Measurements from ENCODE around the gene CELSR1. TPM values are rescaled to one million over a fixed set of nuclear protein-coding genes. Genes with fewer than 3 reads are reported as not detected.

Gene CELSR1
- total RNA-seq, 2 experiments from 2014 or later, result 3.7 to 5.2 TPM

DNA sequence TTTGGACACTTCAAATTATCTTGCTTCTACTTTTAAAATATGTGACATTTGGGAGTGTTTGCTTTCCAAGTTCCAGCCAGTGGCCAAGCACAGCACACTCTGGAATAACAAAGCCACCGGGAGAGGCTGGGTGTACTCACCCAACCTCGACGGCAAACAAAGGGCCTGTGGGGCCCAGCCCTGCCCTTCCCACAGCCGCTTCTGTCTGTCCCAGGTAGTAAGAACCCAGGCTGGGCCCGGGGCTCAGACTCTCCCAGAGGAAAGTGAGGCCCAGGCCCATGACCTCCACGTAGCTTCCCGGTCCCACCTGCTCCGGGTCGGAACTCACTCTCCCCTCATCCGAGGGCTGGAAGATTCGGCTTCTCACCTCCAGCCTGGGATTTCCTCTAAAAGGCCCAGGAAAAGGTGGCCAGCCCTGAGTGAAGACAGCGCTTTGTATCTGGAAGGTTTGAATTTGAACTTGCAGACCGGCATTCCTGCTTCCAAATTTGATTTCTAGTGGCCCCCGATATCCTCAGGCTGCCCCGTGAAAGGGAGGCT is 93.5 kb downstream of the CELSR1 start:
- Histone ChIP-seq H3K4me3 (ENCODE audit: low read depth, low read length, poor library complexity, severe bottlenecking) (no peak overlapping the region), H3K4me1 (ENCODE audit: insufficient read depth, low read length, poor library complexity, severe bottlenecking) (peaks cover 21% of the 10 kb centered on the region), H3K36me3 (ENCODE audit: insufficient read depth, low read length) (no peaks in the 10 kb centered on the region), H4K20me1 (ENCODE audit: insufficient read depth, low read length) (no peaks in the 10 kb centered on the region), H3K9me2 (ENCODE audit: insufficient read depth, low read length) (no peaks in the 10 kb centered on the region), H3K27ac (ENCODE audit: low read depth, low read length, poor library complexity, severe bottlenecking) (no peak overlapping the region), H3K4me2 (ENCODE audit: low read length) (peak overlapping the region; percentile 23), H3K79me2 (ENCODE audit: insufficient read depth, low read depth, low read length) (no peaks in the 10 kb centered on the region), H3K9me3 (ENCODE audit: low read length) (no peaks in the 10 kb centered on the region), H2AFZ (ENCODE audit: low read length) (no peak overlapping the region)
- CTCF ChIA-PET (ENCODE audit: unreplicated experiment), result no interaction called here
- intact Hi-C loops (cut with micrococcal nuclease; ENCODE audit: unreplicated experiment), result no loop called here
- no TSS peak for BruUV-seq (replicated peaks)
- POLR2A ChIA-PET, result no interaction called here
- no peak for TF ChIP-seq CTCF (conservative IDR thresholded peaks at IDR 0.05; ENCODE audit: low read length)
- DNase-seq (ENCODE audit: low spot score), result no peak

DNA sequence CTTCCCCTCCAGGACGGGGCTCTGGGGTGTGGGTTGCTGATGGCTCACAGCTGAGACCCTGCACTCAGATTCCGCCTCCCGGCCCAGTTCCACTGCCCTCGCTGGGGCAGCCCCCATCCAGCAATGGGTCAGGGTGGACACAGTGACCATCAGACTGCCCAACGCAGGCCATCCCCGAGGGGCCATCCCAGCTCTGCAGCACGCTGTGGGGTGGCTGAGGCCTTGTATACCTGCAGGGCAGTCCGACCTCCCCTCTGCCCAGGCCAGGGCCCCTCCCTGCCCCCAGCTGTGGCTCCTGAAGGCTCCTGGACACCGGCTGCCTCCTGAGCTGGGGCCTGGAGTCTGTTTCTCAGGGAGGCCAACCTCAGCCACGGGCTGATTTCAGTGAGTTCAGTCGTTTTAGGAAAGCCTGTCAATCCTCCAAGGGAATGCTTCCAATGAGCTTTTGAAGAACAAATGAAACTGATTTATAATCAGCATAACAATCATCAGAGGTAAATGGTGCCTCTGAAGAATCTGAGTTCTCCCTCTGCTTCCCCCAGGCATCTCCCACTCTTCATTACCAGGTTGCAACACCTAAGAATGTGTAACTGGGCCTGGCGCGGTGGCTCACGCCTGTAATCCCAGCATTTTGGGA is 95.1 kb downstream of the CELSR1 start:
- ChIA-PET POLR2A (interaction anchor here (0.6 kb wide), 1 partner anchor 34 kb away, joined by 3 read pairs; no protein-coding TSS in a partner anchor), CTCF (ENCODE audit: unreplicated experiment) (no interaction called here)
- DNase-seq (ENCODE audit: low spot score), result no peak
- H3K4me1 ChIP-seq (ENCODE audit: insufficient read depth, low read length, poor library complexity, severe bottlenecking), result peaks cover 32% of the 10 kb centered on the region
- TF ChIP-seq EZH2phosphoT487 (IDR thresholded peaks at IDR 0.05; ENCODE audit: borderline replicate concordance, low read depth, low read length) (no peak), CTCF (conservative IDR thresholded peaks at IDR 0.05; ENCODE audit: low read length) (no peak)
- intact Hi-C loops (cut with micrococcal nuclease; ENCODE audit: unreplicated experiment), result no loop called here
- BruUV-seq (replicated peaks), result no TSS peak
- no peaks in the 10 kb centered on the region for H3K36me3 ChIP-seq (ENCODE audit: insufficient read depth, low read length)
- H3K9me2 ChIP-seq (ENCODE audit: insufficient read depth, low read length), result no peaks in the 10 kb centered on the region
- no peaks in the 10 kb centered on the region for H4K20me1 ChIP-seq (ENCODE audit: insufficient read depth, low read length)
- H3K79me2 ChIP-seq (ENCODE audit: insufficient read depth, low read depth, low read length), result no peaks in the 10 kb centered on the region
- no peak overlapping the region for H3K27ac ChIP-seq (ENCODE audit: low read depth, low read length, poor library complexity, severe bottlenecking)
- H2AFZ ChIP-seq (ENCODE audit: low read length), result no peak overlapping the region
- H3K9me3 ChIP-seq (ENCODE audit: low read length), result no peaks in the 10 kb centered on the region
- H3K4me3 ChIP-seq (ENCODE audit: low read depth, low read length, poor library complexity, severe bottlenecking), result no peak overlapping the region
- H3K4me2 ChIP-seq (ENCODE audit: low read length), result no peak overlapping the region

Data from OCI-LY7 (cell line).